Measurements from ENCODE around the gene PPT2. TPM values are rescaled to one million over a fixed set of nuclear protein-coding genes. Genes with fewer than 3 reads are reported as not detected.
"Not testable (repeated sequence)": the region's sequence is repeated elsewhere in the genome, so short reads cannot be mapped to it uniquely, and the experiment has no call there.

PPT2 gene
- total and polyA plus RNA-seq, 2 donors (not counting 3 experiments of a cell fraction or from before 2014, with no cell fraction given), result 27.2 to 47.3 TPM

GRCh38 chr6:32184084-32184640 lies 30.2 kb downstream of the PPT2 start, which contains the start of gene AGER:
TSS of gene AGER (minus strand) at chr6:32184253. CDS start at chr6:32184222, 31 bp downstream.
- CTCF ChIA-PET, result no interaction called here
- H3K9me3 ChIP-seq (replicated peaks; ENCODE audit: control insufficient read depth, insufficient read depth, low read length), result no peaks in the 10 kb centered on the region
- H3K79me2 ChIP-seq (ENCODE audit: control insufficient read depth, insufficient read depth, low read length), result peaks cover 15% of the 10 kb centered on the region
- intact Hi-C loops (cut with micrococcal nuclease) (no loop called here), dilution Hi-C loops (cut with MboI; ENCODE audit: extremely low pct_ligation_motif_present, low sequenced_read_pairs) (no loop called here)
- no peak for FAIRE-seq
- DNase-seq (ENCODE audit: low read depth, low spot score), result no peak
- no peak within 1 kb of the TSS for H3K4me2 ChIP-seq (ENCODE audit: insufficient read depth, low read length)
- no peaks in the 10 kb centered on the region for H3K9me1 ChIP-seq (replicated peaks; ENCODE audit: control insufficient read depth, extremely low read depth, insufficient read depth, low read length)
- POLR2A ChIA-PET, result no interaction called here
- no peak within 1 kb of the TSS for H3K9ac ChIP-seq (replicated peaks; ENCODE audit: extremely low read depth, insufficient read depth, low read length)
- H2AFZ ChIP-seq (ENCODE audit: low read depth, low read length), result no peak within 1 kb of the TSS
- peaks cover 3 to 36% of the 10 kb centered on the region in 2 experiments for H3K36me3 ChIP-seq (ENCODE audit: control insufficient read depth in 2 of 2, extremely low read depth in 1 of 2, insufficient read depth in 2 of 2, low read length in 2 of 2)
- H3K27me3 ChIP-seq (ENCODE audit: control insufficient read depth in 2 of 2, insufficient read depth in 2 of 2, low read length in 2 of 2), result no peaks in the 10 kb centered on the region
- TF ChIP-seq EZH2 (IDR thresholded peaks at IDR 0.05; ENCODE audit: borderline replicate concordance, low read depth, low read length, severe bottlenecking), result no peak
- peak; percentile 36 for TF ChIP-seq POLR2AphosphoS5 (IDR thresholded peaks at IDR 0.05; ENCODE audit: insufficient read depth, low read depth, low read length)
- peaks cover 21% of the 10 kb centered on the region for H3K4me1 ChIP-seq (ENCODE audit: control insufficient read depth, extremely low read depth, insufficient read depth, low read length)
- H4K20me1 ChIP-seq (replicated peaks; ENCODE audit: control insufficient read depth, extremely low read depth, insufficient read depth, low read length), result no peaks in the 10 kb centered on the region
- H3K4me3 ChIP-seq (replicated peaks in 1 of 3; ENCODE audit: insufficient read depth in 1 of 3, low read depth in 1 of 3, low read length in 3 of 3), result no peak within 1 kb of the TSS
- H3K27ac ChIP-seq (ENCODE audit: insufficient read depth, low read depth, low read length), result no peak within 1 kb of the TSS
- BruUV-seq (replicated peaks), result no TSS peak

- BruUV-seq (replicated peaks); H3K4me3 ChIP-seq (replicated peaks in 1 of 3; ENCODE audit: insufficient read depth in 1 of 3, low read depth in 1 of 3, low read length in 3 of 3); H3K9ac ChIP-seq (replicated peaks; ENCODE audit: extremely low read depth, insufficient read depth, low read length); H4K20me1 ChIP-seq (replicated peaks; ENCODE audit: control insufficient read depth, extremely low read depth, insufficient read depth, low read length); H3K9me3 ChIP-seq (replicated peaks; ENCODE audit: control insufficient read depth, insufficient read depth, low read length); intact Hi-C loops (cut with micrococcal nuclease); dilution Hi-C loops (cut with MboI; ENCODE audit: extremely low pct_ligation_motif_present, low sequenced_read_pairs); H3K4me2 ChIP-seq (ENCODE audit: insufficient read depth, low read length); H3K27me3 ChIP-seq (ENCODE audit: control insufficient read depth in 2 of 2, insufficient read depth in 2 of 2, low read length in 2 of 2); H2AFZ ChIP-seq (ENCODE audit: low read depth, low read length); H3K9me1 ChIP-seq (replicated peaks; ENCODE audit: control insufficient read depth, extremely low read depth, insufficient read depth, low read length): not testable (repeated sequence)
- peak; percentile 84 for FAIRE-seq
- Histone ChIP-seq H3K4me1 (ENCODE audit: control insufficient read depth, extremely low read depth, insufficient read depth, low read length) (peaks cover 24% of the 10 kb centered on the region), H3K79me2 (ENCODE audit: control insufficient read depth, insufficient read depth, low read length) (peaks cover 19% of the 10 kb centered on the region), H3K36me3 (ENCODE audit: control insufficient read depth in 2 of 2, extremely low read depth in 1 of 2, insufficient read depth in 2 of 2, low read length in 2 of 2) (peaks cover 3 to 32% of the 10 kb centered on the region in 2 experiments), H3K27ac (ENCODE audit: insufficient read depth, low read depth, low read length) (peak overlapping the region; percentile 18)
- DNase-seq (ENCODE audit: low read depth, low spot score), result peak; percentile 73
- CTCF ChIA-PET, result interaction anchor here (1.1 kb wide), 1 partner anchor 10 kb away, joined by 3 read pairs; no protein-coding TSS in a partner anchor
- POLR2A ChIA-PET, result interaction anchor here (0.6 to 0.7 kb wide), 2 partner anchors 111 to 287 kb away, joined by 3 read pairs; no protein-coding TSS in a partner anchor
Observed at GRCh38 chr6:32185681-32186131, 31.8 kb downstream of the PPT2 start.

GRCh38 chr6:32186151-32186840 lies 32.4 kb downstream of the PPT2 start:
- H3K4me1 ChIP-seq (ENCODE audit: control insufficient read depth, extremely low read depth, insufficient read depth, low read length), result peaks cover 27% of the 10 kb centered on the region
- H3K79me2 ChIP-seq (ENCODE audit: control insufficient read depth, insufficient read depth, low read length), result peaks cover 19% of the 10 kb centered on the region
- FAIRE-seq; H3K9ac ChIP-seq (replicated peaks; ENCODE audit: extremely low read depth, insufficient read depth, low read length); DNase-seq (ENCODE audit: low read depth, low spot score); H3K4me3 ChIP-seq (replicated peaks in 1 of 3; ENCODE audit: insufficient read depth in 1 of 3, low read depth in 1 of 3, low read length in 3 of 3); H4K20me1 ChIP-seq (replicated peaks; ENCODE audit: control insufficient read depth, extremely low read depth, insufficient read depth, low read length); intact Hi-C loops (cut with micrococcal nuclease); H3K9me3 ChIP-seq (replicated peaks; ENCODE audit: control insufficient read depth, insufficient read depth, low read length); H3K9me1 ChIP-seq (replicated peaks; ENCODE audit: control insufficient read depth, extremely low read depth, insufficient read depth, low read length); dilution Hi-C loops (cut with MboI; ENCODE audit: extremely low pct_ligation_motif_present, low sequenced_read_pairs); H3K27me3 ChIP-seq (ENCODE audit: control insufficient read depth in 2 of 2, insufficient read depth in 2 of 2, low read length in 2 of 2); H3K4me2 ChIP-seq (ENCODE audit: insufficient read depth, low read length); H2AFZ ChIP-seq (ENCODE audit: low read depth, low read length); BruUV-seq (replicated peaks): not testable (repeated sequence)
- ChIA-PET CTCF (interaction anchor here (1.1 kb wide), 1 partner anchor 9 kb away, joined by 3 read pairs; no protein-coding TSS in a partner anchor), POLR2A (interaction anchor here (1.2 kb wide), 1 partner anchor 9 kb away, joined by 4 read pairs; no protein-coding TSS in a partner anchor)
- peak overlapping the region; percentile 18 for H3K27ac ChIP-seq (ENCODE audit: insufficient read depth, low read depth, low read length)
- H3K36me3 ChIP-seq (ENCODE audit: control insufficient read depth in 2 of 2, extremely low read depth in 1 of 2, insufficient read depth in 2 of 2, low read length in 2 of 2), result peaks cover 3 to 26% of the 10 kb centered on the region in 2 experiments

Measured in endothelial cell of umbilical vein (primary cell).